ENCODE results near the gene MYRIP. TPM values are rescaled to one million over a fixed set of nuclear protein-coding genes. Genes with fewer than 3 reads are reported as not detected.
"Not testable (repeated sequence)": the region's sequence is repeated elsewhere in the genome, so short reads cannot be mapped to it uniquely, and the experiment has no call there.

Gene MYRIP
- total and polyA plus RNA-seq, 4 experiments from 2014 or later, result not detected

- CTCF ChIA-PET (ENCODE audit: partially characterized antibody); intact Hi-C loops (cut with micrococcal nuclease); H3K27me3 Mint-ChIP-seq; H3K36me3 ChIP-seq (ENCODE audit: insufficient read depth, low read length); H3K4me1 Mint-ChIP-seq; H3K9me3 ChIP-seq (ENCODE audit: control insufficient read depth in 1 of 2, low read length in 2 of 2); DNase-seq; H3K4me3 Mint-ChIP-seq; H3K27me3 ChIP-seq (ENCODE audit: insufficient read depth, low read length); H3K4me1 ChIP-seq (ENCODE audit: insufficient read depth, low read length); H3K4me3 ChIP-seq (ENCODE audit: low read length in 2 of 2); H3K27ac Mint-ChIP-seq; H3K27ac ChIP-seq (ENCODE audit: low read depth, low read length); H3K36me3 Mint-ChIP-seq; POLR2A ChIA-PET (ENCODE audit: partially characterized antibody): not testable (repeated sequence)
- peaks cover 2 to 44% (median 28%) of the 10 kb centered on the region in 8 donors for H3K9me3 Mint-ChIP-seq
Observed at GRCh38 chr3:40025892-40026291, 216.5 kb downstream of the MYRIP start.

- Histone ChIP-seq H3K9me3 (ENCODE audit: control insufficient read depth in 1 of 2, low read length in 2 of 2) (no peaks in the 10 kb centered on the region), H3K4me3 (ENCODE audit: low read length in 2 of 2) (no peak overlapping the region), H3K36me3 (ENCODE audit: insufficient read depth, low read length) (no peaks in the 10 kb centered on the region), H3K27ac (ENCODE audit: low read depth, low read length) (no peak overlapping the region), H3K4me1 (ENCODE audit: insufficient read depth, low read length) (no peaks in the 10 kb centered on the region), H3K27me3 (ENCODE audit: insufficient read depth, low read length) (no peaks in the 10 kb centered on the region)
- CTCF ChIA-PET (ENCODE audit: partially characterized antibody), result no interaction called here
- intact Hi-C loops (cut with micrococcal nuclease), result no loop called here
- DNase-seq, result no peak
- Mint-ChIP-seq H3K27me3 (peaks cover 0 to 3% of the 10 kb centered on the region in 2 donors), H3K4me3 (no peak overlapping the region), H3K27ac (no peak overlapping the region), H3K36me3 (no peaks in the 10 kb centered on the region), H3K4me1 (no peaks in the 10 kb centered on the region), H3K9me3 (peaks cover 0 to 10% (median under 1%) of the 10 kb centered on the region in 8 donors)
- POLR2A ChIA-PET (ENCODE audit: partially characterized antibody), result no interaction called here
Observed at GRCh38 chr3:40035177-40035576, 225.8 kb downstream of the MYRIP start.

- H3K4me1 ChIP-seq (ENCODE audit: insufficient read depth, low read length), result no peaks in the 10 kb centered on the region
- Mint-ChIP-seq H3K4me1 (no peaks in the 10 kb centered on the region), H3K9me3 (peaks cover 0 to 2% (median under 1%) of the 10 kb centered on the region in 8 donors), H3K27ac (no peak overlapping the region), H3K27me3 (no peaks in the 10 kb centered on the region), H3K4me3 (no peak overlapping the region), H3K36me3 (no peaks in the 10 kb centered on the region)
- DNase-seq, result no peak
- H3K27ac ChIP-seq (ENCODE audit: low read depth, low read length), result no peak overlapping the region
- H3K4me3 ChIP-seq (ENCODE audit: low read length in 2 of 2), result no peak overlapping the region
- POLR2A ChIA-PET (ENCODE audit: partially characterized antibody), result no interaction called here
- intact Hi-C loops (cut with micrococcal nuclease), result no loop called here
- no peaks in the 10 kb centered on the region for H3K27me3 ChIP-seq (ENCODE audit: insufficient read depth, low read length)
- CTCF ChIA-PET (ENCODE audit: partially characterized antibody), result no interaction called here
- no peaks in the 10 kb centered on the region for H3K9me3 ChIP-seq (ENCODE audit: control insufficient read depth in 1 of 2, low read length in 2 of 2)
- H3K36me3 ChIP-seq (ENCODE audit: insufficient read depth, low read length), result no peaks in the 10 kb centered on the region
Observed at GRCh38 chr3:40037582-40037981, 228.2 kb downstream of the MYRIP start.

GRCh38 chr3:40042752-40043443 lies 233.5 kb downstream of the MYRIP start:
- no peak overlapping the region for H3K27ac Mint-ChIP-seq
- no peaks in the 10 kb centered on the region for H3K9me3 ChIP-seq (ENCODE audit: control insufficient read depth in 1 of 2, low read length in 2 of 2)
- H3K27me3 Mint-ChIP-seq, result no peaks in the 10 kb centered on the region
- CTCF ChIA-PET (ENCODE audit: partially characterized antibody), result no interaction called here
- H3K4me1 Mint-ChIP-seq, result no peaks in the 10 kb centered on the region
- H3K4me1 ChIP-seq (ENCODE audit: insufficient read depth, low read length), result no peaks in the 10 kb centered on the region
- H3K27me3 ChIP-seq (ENCODE audit: insufficient read depth, low read length), result no peaks in the 10 kb centered on the region
- H3K36me3 Mint-ChIP-seq, result no peaks in the 10 kb centered on the region
- DNase-seq, result no peak
- peaks cover 0 to 2% (median 0%) of the 10 kb centered on the region in 8 donors for H3K9me3 Mint-ChIP-seq
- intact Hi-C loops (cut with micrococcal nuclease), result no loop called here
- no peak overlapping the region for H3K4me3 ChIP-seq (ENCODE audit: low read length in 2 of 2)
- no peak overlapping the region for H3K4me3 Mint-ChIP-seq
- no peaks in the 10 kb centered on the region for H3K36me3 ChIP-seq (ENCODE audit: insufficient read depth, low read length)
- H3K27ac ChIP-seq (ENCODE audit: low read depth, low read length), result no peak overlapping the region
- POLR2A ChIA-PET (ENCODE audit: partially characterized antibody), result no interaction called here

GRCh38 chr3:40043444-40043755 lies 234.0 kb downstream of the MYRIP start:
- H3K4me3 ChIP-seq (ENCODE audit: low read length in 2 of 2), result no peak overlapping the region
- H3K4me1 ChIP-seq (ENCODE audit: insufficient read depth, low read length), result no peaks in the 10 kb centered on the region
- no peak overlapping the region for H3K27ac ChIP-seq (ENCODE audit: low read depth, low read length)
- no peaks in the 10 kb centered on the region for H3K27me3 Mint-ChIP-seq
- intact Hi-C loops (cut with micrococcal nuclease), result no loop called here
- no peaks in the 10 kb centered on the region for H3K36me3 ChIP-seq (ENCODE audit: insufficient read depth, low read length)
- H3K27ac Mint-ChIP-seq, result no peak overlapping the region
- POLR2A ChIA-PET (ENCODE audit: partially characterized antibody), result no interaction called here
- no peak overlapping the region for H3K4me3 Mint-ChIP-seq
- CTCF ChIA-PET (ENCODE audit: partially characterized antibody), result no interaction called here
- H3K4me1 Mint-ChIP-seq, result no peaks in the 10 kb centered on the region
- H3K36me3 Mint-ChIP-seq, result no peaks in the 10 kb centered on the region
- H3K9me3 Mint-ChIP-seq, result peaks cover 0 to 2% (median 0%) of the 10 kb centered on the region in 8 donors
- DNase-seq, result no peak
- no peaks in the 10 kb centered on the region for H3K27me3 ChIP-seq (ENCODE audit: insufficient read depth, low read length)
- H3K9me3 ChIP-seq (ENCODE audit: control insufficient read depth in 1 of 2, low read length in 2 of 2), result no peaks in the 10 kb centered on the region

- Histone ChIP-seq H3K36me3 (ENCODE audit: insufficient read depth, low read length) (no peaks in the 10 kb centered on the region), H3K27ac (ENCODE audit: low read depth, low read length) (no peak overlapping the region), H3K4me3 (ENCODE audit: low read length in 2 of 2) (no peak overlapping the region), H3K4me1 (ENCODE audit: insufficient read depth, low read length) (no peaks in the 10 kb centered on the region), H3K9me3 (ENCODE audit: control insufficient read depth in 1 of 2, low read length in 2 of 2) (no peaks in the 10 kb centered on the region), H3K27me3 (ENCODE audit: insufficient read depth, low read length) (no peaks in the 10 kb centered on the region)
- intact Hi-C loops (cut with micrococcal nuclease), result no loop called here
- DNase-seq, result no peak
- Mint-ChIP-seq H3K9me3 (peaks cover 0 to 3% (median 0%) of the 10 kb centered on the region in 8 donors), H3K27me3 (no peaks in the 10 kb centered on the region), H3K4me3 (no peak overlapping the region), H3K36me3 (no peaks in the 10 kb centered on the region), H3K27ac (no peak overlapping the region), H3K4me1 (no peaks in the 10 kb centered on the region)
- ChIA-PET POLR2A (ENCODE audit: partially characterized antibody) (interaction anchor here (0.6 kb wide), 1 partner anchor 1974 kb away, joined by 3 read pairs; no protein-coding TSS in a partner anchor), CTCF (ENCODE audit: partially characterized antibody) (no interaction called here)
Observed at GRCh38 chr3:40044487-40044886, 235.1 kb downstream of the MYRIP start.

GRCh38 chr3:40045051-40045450 lies 235.6 kb downstream of the MYRIP start:
- Mint-ChIP-seq H3K9me3 (peaks cover 0 to 3% (median 0%) of the 10 kb centered on the region in 8 donors), H3K4me1 (no peaks in the 10 kb centered on the region), H3K4me3 (no peak overlapping the region), H3K27ac (no peak overlapping the region), H3K27me3 (no peaks in the 10 kb centered on the region), H3K36me3 (no peaks in the 10 kb centered on the region)
- H3K27me3 ChIP-seq (ENCODE audit: insufficient read depth, low read length), result no peaks in the 10 kb centered on the region
- no peak overlapping the region for H3K27ac ChIP-seq (ENCODE audit: low read depth, low read length)
- no peak for DNase-seq
- no peaks in the 10 kb centered on the region for H3K36me3 ChIP-seq (ENCODE audit: insufficient read depth, low read length)
- ChIA-PET CTCF (ENCODE audit: partially characterized antibody) (no interaction called here), POLR2A (ENCODE audit: partially characterized antibody) (no interaction called here)
- H3K9me3 ChIP-seq (ENCODE audit: control insufficient read depth in 1 of 2, low read length in 2 of 2), result no peaks in the 10 kb centered on the region
- no peaks in the 10 kb centered on the region for H3K4me1 ChIP-seq (ENCODE audit: insufficient read depth, low read length)
- intact Hi-C loops (cut with micrococcal nuclease), result no loop called here
- H3K4me3 ChIP-seq (ENCODE audit: low read length in 2 of 2), result no peak overlapping the region

- Mint-ChIP-seq H3K4me3 (no peak overlapping the region), H3K4me1 (no peaks in the 10 kb centered on the region), H3K9me3 (peaks cover 0 to 5% (median under 1%) of the 10 kb centered on the region in 8 donors), H3K27me3 (no peaks in the 10 kb centered on the region), H3K27ac (no peak overlapping the region), H3K36me3 (no peaks in the 10 kb centered on the region)
- no peaks in the 10 kb centered on the region for H3K9me3 ChIP-seq (ENCODE audit: control insufficient read depth in 1 of 2, low read length in 2 of 2)
- intact Hi-C loops (cut with micrococcal nuclease), result no loop called here
- ChIA-PET POLR2A (ENCODE audit: partially characterized antibody) (no interaction called here), CTCF (ENCODE audit: partially characterized antibody) (no interaction called here)
- no peaks in the 10 kb centered on the region for H3K4me1 ChIP-seq (ENCODE audit: insufficient read depth, low read length)
- H3K27me3 ChIP-seq (ENCODE audit: insufficient read depth, low read length), result no peaks in the 10 kb centered on the region
- no peaks in the 10 kb centered on the region for H3K36me3 ChIP-seq (ENCODE audit: insufficient read depth, low read length)
- H3K4me3 ChIP-seq (ENCODE audit: low read length in 2 of 2), result no peak overlapping the region
- H3K27ac ChIP-seq (ENCODE audit: low read depth, low read length), result no peak overlapping the region
- DNase-seq, result no peak
Observed at GRCh38 chr3:40046149-40046548, 236.7 kb downstream of the MYRIP start.

Data from CD4-positive, alpha-beta memory T cell (primary cell).